ENCODE data around the gene AGBL4. TPM values are rescaled to one million over a fixed set of nuclear protein-coding genes. Genes with fewer than 3 reads are reported as not detected.

The AGBL4 gene
- total RNA-seq, 1 experiment from 2014 or later: not detected

DNA sequence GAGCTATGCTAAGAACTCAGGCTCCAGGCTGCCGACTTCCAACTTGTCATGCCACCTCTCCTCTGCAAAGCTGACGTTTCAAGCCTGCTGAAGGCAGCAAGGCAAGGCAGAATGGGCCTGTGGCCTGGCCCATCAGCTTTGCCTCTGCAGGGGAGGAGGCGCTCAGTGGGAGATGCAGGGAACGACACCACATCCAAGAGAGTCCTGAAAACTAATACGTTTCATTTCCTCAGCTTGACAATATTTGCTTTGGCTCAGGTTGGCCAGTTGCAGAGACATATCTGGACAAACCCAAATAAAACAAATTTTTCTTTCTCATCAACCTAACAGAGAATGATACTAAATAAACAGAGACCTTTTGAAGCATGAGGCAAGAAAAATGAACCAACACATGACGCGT lies 1282.4 kb downstream of the AGBL4 start:
- no TSS peak for BruUV-seq (replicated peaks)
- Mint-ChIP-seq H3K36me3 (ENCODE audit: insufficient read depth, unreplicated experiment) (peaks cover 5% of the 10 kb centered on the region), H3K9me3 (ENCODE audit: unreplicated experiment) (no peaks in the 10 kb centered on the region), H3K4me1 (ENCODE audit: low read depth, unreplicated experiment) (peaks cover 8% of the 10 kb centered on the region), H3K27me3 (ENCODE audit: insufficient read depth, unreplicated experiment) (no peaks in the 10 kb centered on the region), H3K27ac (ENCODE audit: unreplicated experiment) (no peak overlapping the region), H3K4me3 (ENCODE audit: unreplicated experiment) (no peak overlapping the region)
- ChIA-PET CTCF (no interaction called here), POLR2A (no interaction called here)
- DNase-seq: no peak
- Histone ChIP-seq H3K4me1 (0 out of 2 replicates have a peak, but pooled peaks cover 12% of the 10 kb centered on the region), H3K9me3 (no peaks in the 10 kb centered on the region), H3K36me3 (ENCODE audit: control insufficient read depth, insufficient read depth, low read length) (no peaks in the 10 kb centered on the region), H3K4me3 (ENCODE audit: low read depth, low read length) (no peak overlapping the region), H3K27me3 (replicated peaks; ENCODE audit: control insufficient read depth, insufficient read depth, low read length) (no peaks in the 10 kb centered on the region)
- intact Hi-C loops (cut with micrococcal nuclease; ENCODE audit: unreplicated experiment): no loop called here
- TF ChIP-seq, protein P1, sequence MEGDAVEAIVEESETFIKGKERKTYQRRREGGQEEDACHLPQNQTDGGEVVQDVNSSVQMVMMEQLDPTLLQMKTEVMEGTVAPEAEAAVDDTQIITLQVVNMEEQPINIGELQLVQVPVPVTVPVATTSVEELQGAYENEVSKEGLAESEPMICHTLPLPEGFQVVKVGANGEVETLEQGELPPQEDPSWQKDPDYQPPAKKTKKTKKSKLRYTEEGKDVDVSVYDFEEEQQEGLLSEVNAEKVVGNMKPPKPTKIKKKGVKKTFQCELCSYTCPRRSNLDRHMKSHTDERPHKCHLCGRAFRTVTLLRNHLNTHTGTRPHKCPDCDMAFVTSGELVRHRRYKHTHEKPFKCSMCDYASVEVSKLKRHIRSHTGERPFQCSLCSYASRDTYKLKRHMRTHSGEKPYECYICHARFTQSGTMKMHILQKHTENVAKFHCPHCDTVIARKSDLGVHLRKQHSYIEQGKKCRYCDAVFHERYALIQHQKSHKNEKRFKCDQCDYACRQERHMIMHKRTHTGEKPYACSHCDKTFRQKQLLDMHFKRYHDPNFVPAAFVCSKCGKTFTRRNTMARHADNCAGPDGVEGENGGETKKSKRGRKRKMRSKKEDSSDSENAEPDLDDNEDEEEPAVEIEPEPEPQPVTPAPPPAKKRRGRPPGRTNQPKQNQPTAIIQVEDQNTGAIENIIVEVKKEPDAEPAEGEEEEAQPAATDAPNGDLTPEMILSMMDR (IDR thresholded peaks at IDR 0.05; ENCODE audit: insufficient read depth in 1 of 2, low read depth in 1 of 2, low read length in 1 of 2, severe bottlenecking in 1 of 2, unreplicated experiment in 1 of 2): no peak

DNA sequence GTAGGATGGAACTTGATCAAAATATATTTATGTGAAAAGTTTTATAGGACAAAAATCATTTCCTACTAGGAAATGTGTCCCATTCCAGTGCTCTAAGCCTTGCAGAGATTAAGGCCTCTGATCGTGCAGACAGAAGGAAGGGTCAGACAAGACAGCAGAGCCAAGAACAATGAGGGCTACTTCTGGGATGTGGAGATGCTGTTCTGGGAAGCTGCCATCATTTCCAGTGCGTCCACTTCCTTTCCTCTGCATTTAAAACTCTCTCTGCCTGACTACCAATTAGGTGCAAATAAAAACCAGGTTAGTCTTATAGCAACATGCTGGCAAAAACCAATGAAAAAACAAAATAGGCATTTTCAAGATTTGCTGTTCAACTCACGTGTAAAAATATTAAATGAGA lies 1283.1 kb downstream of the AGBL4 start:
- no peak overlapping the region for H3K4me3 ChIP-seq (ENCODE audit: low read depth, low read length)
- 0 out of 2 replicates have a peak, but pooled peaks cover 12% of the 10 kb centered on the region for H3K4me1 ChIP-seq
- TF ChIP-seq, protein P1 (IDR thresholded peaks at IDR 0.05; ENCODE audit: insufficient read depth in 1 of 2, low read depth in 1 of 2, low read length in 1 of 2, severe bottlenecking in 1 of 2, unreplicated experiment in 1 of 2): no peak
- H3K27me3 Mint-ChIP-seq (ENCODE audit: insufficient read depth, unreplicated experiment): no peaks in the 10 kb centered on the region
- no peaks in the 10 kb centered on the region for H3K27me3 ChIP-seq (replicated peaks; ENCODE audit: control insufficient read depth, insufficient read depth, low read length)
- no peaks in the 10 kb centered on the region for H3K9me3 Mint-ChIP-seq (ENCODE audit: unreplicated experiment)
- H3K9me3 ChIP-seq: no peaks in the 10 kb centered on the region
- H3K36me3 ChIP-seq (ENCODE audit: control insufficient read depth, insufficient read depth, low read length): no peaks in the 10 kb centered on the region
- H3K4me1 Mint-ChIP-seq (ENCODE audit: low read depth, unreplicated experiment): peaks cover 8% of the 10 kb centered on the region
- no TSS peak for BruUV-seq (replicated peaks)
- intact Hi-C loops (cut with micrococcal nuclease; ENCODE audit: unreplicated experiment): no loop called here
- no peak overlapping the region for H3K4me3 Mint-ChIP-seq (ENCODE audit: unreplicated experiment)
- ChIA-PET POLR2A (no interaction called here), CTCF (no interaction called here)
- DNase-seq: no peak
- no peak overlapping the region for H3K27ac Mint-ChIP-seq (ENCODE audit: unreplicated experiment)
- H3K36me3 Mint-ChIP-seq (ENCODE audit: insufficient read depth, unreplicated experiment): peaks cover 5% of the 10 kb centered on the region

DNA sequence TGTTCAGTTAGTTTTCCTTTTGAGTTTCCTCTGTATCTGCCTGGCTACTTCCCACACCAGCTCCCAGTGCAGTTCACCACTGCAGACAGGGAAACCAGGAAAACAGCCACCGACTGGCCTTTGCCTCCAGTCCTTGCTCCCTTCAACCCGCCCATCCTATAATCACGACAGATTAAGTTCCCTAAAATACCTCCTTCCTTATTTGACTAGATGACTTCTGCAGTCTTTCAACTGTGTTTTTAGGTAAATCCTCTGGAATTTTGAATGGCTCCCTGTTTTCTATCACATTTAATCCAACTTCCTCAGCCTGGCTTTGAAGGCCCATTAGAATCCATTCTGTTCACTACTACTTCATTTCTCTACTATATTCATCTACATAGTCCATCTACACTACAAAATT lies 1284.7 kb downstream of the AGBL4 start:
- no peak overlapping the region for H3K4me3 Mint-ChIP-seq (ENCODE audit: unreplicated experiment)
- CTCF ChIA-PET: interaction anchor here (0.6 kb wide), 1 partner anchor 166 kb away, joined by 3 read pairs; no protein-coding TSS in a partner anchor
- H3K27me3 Mint-ChIP-seq (ENCODE audit: insufficient read depth, unreplicated experiment): peaks cover 3% of the 10 kb centered on the region
- H3K36me3 Mint-ChIP-seq (ENCODE audit: insufficient read depth, unreplicated experiment): no peaks in the 10 kb centered on the region
- Histone ChIP-seq H3K36me3 (ENCODE audit: control insufficient read depth, insufficient read depth, low read length) (no peaks in the 10 kb centered on the region), H3K4me1 (0 out of 2 replicates have a peak, but pooled peaks cover 8% of the 10 kb centered on the region), H3K9me3 (no peaks in the 10 kb centered on the region), H3K27me3 (replicated peaks; ENCODE audit: control insufficient read depth, insufficient read depth, low read length) (no peaks in the 10 kb centered on the region), H3K4me3 (ENCODE audit: low read depth, low read length) (no peak overlapping the region)
- no peak overlapping the region for H3K27ac Mint-ChIP-seq (ENCODE audit: unreplicated experiment)
- intact Hi-C loops (cut with micrococcal nuclease; ENCODE audit: unreplicated experiment): no loop called here
- H3K4me1 Mint-ChIP-seq (ENCODE audit: low read depth, unreplicated experiment): no peaks in the 10 kb centered on the region
- POLR2A ChIA-PET: no interaction called here
- no peak for DNase-seq
- BruUV-seq (replicated peaks): no TSS peak
- TF ChIP-seq, protein P1 (IDR thresholded peaks at IDR 0.05; ENCODE audit: insufficient read depth in 1 of 2, low read depth in 1 of 2, low read length in 1 of 2, severe bottlenecking in 1 of 2, unreplicated experiment in 1 of 2): no peak
- H3K9me3 Mint-ChIP-seq (ENCODE audit: unreplicated experiment): no peaks in the 10 kb centered on the region
